ENCODE data around the gene ATP6V0B. TPM values are rescaled to one million over a fixed set of nuclear protein-coding genes. Genes with fewer than 3 reads are reported as not detected.
A peak's percentile ranks its signal among the peaks of the same experiment; 100 is the strongest.

The ATP6V0B gene
- total and polyA plus RNA-seq, 2 of the 8 experiments (the other 6 are each of a cell fraction or from before 2014, with no cell fraction given): 105 to 308 TPM

DNA sequence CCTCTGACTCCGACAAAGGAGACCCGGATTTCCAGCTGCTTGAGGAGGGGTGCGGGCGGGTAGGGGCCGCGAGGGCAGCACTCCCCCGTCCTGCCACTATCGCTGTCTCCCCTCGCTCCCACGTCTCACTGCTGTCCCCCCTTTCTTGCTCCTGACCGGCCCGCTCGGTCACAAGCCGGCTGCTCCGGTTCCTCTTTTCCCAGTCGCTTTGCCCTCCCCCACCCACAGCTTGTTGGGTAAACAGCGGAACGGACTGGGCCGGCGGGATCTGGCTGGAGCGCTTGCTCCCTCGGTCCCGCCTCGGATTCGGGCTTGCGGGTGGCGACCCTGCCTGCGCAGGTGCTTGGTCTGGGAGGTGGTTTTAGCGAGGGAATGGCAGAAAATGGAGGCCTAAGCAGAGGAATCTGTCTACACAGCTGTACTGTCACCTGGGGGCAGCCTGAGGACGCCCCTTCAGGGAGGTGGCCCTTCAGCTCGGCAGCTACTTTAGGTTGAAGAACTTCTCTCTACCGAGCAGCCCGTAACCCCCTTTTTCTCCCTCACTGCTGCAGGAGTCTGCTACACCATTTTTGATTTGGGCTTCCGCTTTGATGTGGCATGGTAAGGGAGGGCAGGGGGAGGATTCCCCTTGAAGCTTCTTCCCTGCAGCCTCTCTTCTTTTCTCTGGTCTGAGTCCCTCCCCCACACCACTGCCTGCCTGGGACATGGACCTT is 645 bp downstream of the ATP6V0B start (continued):
- peak; percentile 21; the same call in 1 of the 2 replicates for TF ChIP-seq PHF8 (conservative IDR thresholded peaks at IDR 0.05; ENCODE audit: low read depth, low read length)
- TF ChIP-seq, protein P1, sequence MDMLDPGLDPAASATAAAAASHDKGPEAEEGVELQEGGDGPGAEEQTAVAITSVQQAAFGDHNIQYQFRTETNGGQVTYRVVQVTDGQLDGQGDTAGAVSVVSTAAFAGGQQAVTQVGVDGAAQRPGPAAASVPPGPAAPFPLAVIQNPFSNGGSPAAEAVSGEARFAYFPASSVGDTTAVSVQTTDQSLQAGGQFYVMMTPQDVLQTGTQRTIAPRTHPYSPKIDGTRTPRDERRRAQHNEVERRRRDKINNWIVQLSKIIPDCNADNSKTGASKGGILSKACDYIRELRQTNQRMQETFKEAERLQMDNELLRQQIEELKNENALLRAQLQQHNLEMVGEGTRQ (IDR thresholded peaks at IDR 0.05; ENCODE audit: low read length): no peak
- peak; percentile 26 for TF ChIP-seq ASH2L (IDR thresholded peaks at IDR 0.05; ENCODE audit: low read length)
- TF ChIP-seq RFX5 (IDR thresholded peaks at IDR 0.05; ENCODE audit: borderline replicate concordance, low read depth, low read length): no peak
